ENCODE measurements around the gene RNF183.

RNF183 gene

DNA sequence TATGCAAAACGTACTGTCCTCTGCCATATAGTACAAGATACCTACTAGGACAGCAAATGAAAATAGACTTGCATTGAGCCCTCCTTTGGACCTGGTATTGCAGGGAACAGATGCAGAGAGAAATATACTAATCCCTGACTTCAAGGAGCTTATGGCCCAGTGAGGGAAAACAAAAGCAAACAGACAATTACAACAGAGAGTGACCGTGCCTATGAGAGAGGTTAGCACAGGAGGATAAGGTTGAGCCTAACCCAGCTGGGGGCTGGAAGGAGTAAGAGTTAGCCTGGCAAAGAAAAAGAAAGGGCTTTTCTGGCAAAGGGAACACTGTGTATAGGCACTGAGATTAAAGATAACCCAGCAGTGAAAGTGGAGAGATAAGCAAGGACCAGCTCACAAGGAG is 33.3 kb downstream of the RNF183 start:
- H3K9me3 ChIP-seq (replicated peaks; ENCODE audit: insufficient read depth, low read length): no peaks in the 10 kb centered on the region
- TF ChIP-seq, protein P1, sequence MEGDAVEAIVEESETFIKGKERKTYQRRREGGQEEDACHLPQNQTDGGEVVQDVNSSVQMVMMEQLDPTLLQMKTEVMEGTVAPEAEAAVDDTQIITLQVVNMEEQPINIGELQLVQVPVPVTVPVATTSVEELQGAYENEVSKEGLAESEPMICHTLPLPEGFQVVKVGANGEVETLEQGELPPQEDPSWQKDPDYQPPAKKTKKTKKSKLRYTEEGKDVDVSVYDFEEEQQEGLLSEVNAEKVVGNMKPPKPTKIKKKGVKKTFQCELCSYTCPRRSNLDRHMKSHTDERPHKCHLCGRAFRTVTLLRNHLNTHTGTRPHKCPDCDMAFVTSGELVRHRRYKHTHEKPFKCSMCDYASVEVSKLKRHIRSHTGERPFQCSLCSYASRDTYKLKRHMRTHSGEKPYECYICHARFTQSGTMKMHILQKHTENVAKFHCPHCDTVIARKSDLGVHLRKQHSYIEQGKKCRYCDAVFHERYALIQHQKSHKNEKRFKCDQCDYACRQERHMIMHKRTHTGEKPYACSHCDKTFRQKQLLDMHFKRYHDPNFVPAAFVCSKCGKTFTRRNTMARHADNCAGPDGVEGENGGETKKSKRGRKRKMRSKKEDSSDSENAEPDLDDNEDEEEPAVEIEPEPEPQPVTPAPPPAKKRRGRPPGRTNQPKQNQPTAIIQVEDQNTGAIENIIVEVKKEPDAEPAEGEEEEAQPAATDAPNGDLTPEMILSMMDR (IDR thresholded peaks at IDR 0.05; ENCODE audit: low read length): no peak
- TF ChIP-seq EZH2phosphoT487 (IDR thresholded peaks at IDR 0.05; ENCODE audit: low read length) (no peak), EZH2 (optimal IDR thresholded peaks at IDR 0.05; ENCODE audit: low read depth, low read length) (no peak)
- peaks cover 4% of the 10 kb centered on the region for H3F3A ChIP-seq (ENCODE audit: insufficient read depth, low read length)
- H3K9me2 ChIP-seq (replicated peaks; ENCODE audit: insufficient read depth, low read length): no peaks in the 10 kb centered on the region
- H2AFZ ChIP-seq (ENCODE audit: low read length): no peak overlapping the region
- H3K4me3 ChIP-seq (ENCODE audit: low read length): no peak overlapping the region
- no peak overlapping the region for H3K4me2 ChIP-seq (ENCODE audit: low read depth, low read length)
- H3K79me2 ChIP-seq (ENCODE audit: low read length): peaks cover 13% of the 10 kb centered on the region
- no peaks in the 10 kb centered on the region for H3K27me3 ChIP-seq (replicated peaks; ENCODE audit: insufficient read depth, low read length)
- DNase-seq: no peak
- 0 out of 2 replicates have a peak, but pooled peaks cover 4% of the 10 kb centered on the region for H3K36me3 ChIP-seq (replicated peaks; ENCODE audit: insufficient read depth, low read length)
- no peak overlapping the region for H3K27ac ChIP-seq (ENCODE audit: low read length)
- no peak overlapping the region for H3K9ac ChIP-seq (ENCODE audit: low read length)
- H3K4me1 ChIP-seq (ENCODE audit: low read length): peaks cover 6% of the 10 kb centered on the region; the same call in 1 of the 2 replicates
- H4K20me1 ChIP-seq (ENCODE audit: insufficient read depth, low read length): no peaks in the 10 kb centered on the region

DNA sequence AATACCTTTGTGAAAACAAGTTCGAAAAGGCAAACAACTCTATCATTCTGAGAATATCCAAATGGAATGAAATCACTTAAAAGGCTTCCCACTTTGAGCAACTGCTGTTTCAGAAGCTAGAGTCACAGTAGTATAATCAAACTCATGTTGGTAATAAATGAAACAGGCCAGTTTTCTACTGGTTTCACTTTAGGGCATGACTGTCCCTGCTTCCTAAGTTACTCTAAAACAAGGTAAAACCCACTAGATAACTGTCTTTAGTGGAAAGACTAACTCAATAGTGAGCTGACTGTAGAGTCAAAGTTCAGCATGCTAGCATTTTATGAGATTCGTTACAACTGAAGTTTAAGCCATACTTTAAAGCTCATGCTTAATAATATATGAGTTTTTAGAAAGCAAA is 33.8 kb downstream of the RNF183 start:
- H3K36me3 ChIP-seq (replicated peaks; ENCODE audit: insufficient read depth, low read length): 0 out of 2 replicates have a peak, but pooled peaks cover 4% of the 10 kb centered on the region
- no peak overlapping the region for H2AFZ ChIP-seq (ENCODE audit: low read length)
- H3K9me3 ChIP-seq (replicated peaks; ENCODE audit: insufficient read depth, low read length): no peaks in the 10 kb centered on the region
- no peaks in the 10 kb centered on the region for H3F3A ChIP-seq (ENCODE audit: insufficient read depth, low read length)
- TF ChIP-seq, protein P1 (IDR thresholded peaks at IDR 0.05; ENCODE audit: low read length): no peak
- no peak for TF ChIP-seq EZH2 (optimal IDR thresholded peaks at IDR 0.05; ENCODE audit: low read depth, low read length)
- TF ChIP-seq EZH2phosphoT487 (IDR thresholded peaks at IDR 0.05; ENCODE audit: low read length): no peak
- H3K4me2 ChIP-seq (ENCODE audit: low read depth, low read length): no peak overlapping the region
- H3K27me3 ChIP-seq (replicated peaks; ENCODE audit: insufficient read depth, low read length): no peaks in the 10 kb centered on the region
- H3K9me2 ChIP-seq (replicated peaks; ENCODE audit: insufficient read depth, low read length): no peaks in the 10 kb centered on the region
- H3K4me1 ChIP-seq (ENCODE audit: low read length): peaks cover 6% of the 10 kb centered on the region; the same call in 1 of the 2 replicates
- H3K79me2 ChIP-seq (ENCODE audit: low read length): peaks cover 8% of the 10 kb centered on the region
- H3K4me3 ChIP-seq (ENCODE audit: low read length): no peak overlapping the region
- H4K20me1 ChIP-seq (ENCODE audit: insufficient read depth, low read length): no peaks in the 10 kb centered on the region
- DNase-seq: no peak
- H3K27ac ChIP-seq (ENCODE audit: low read length): no peak overlapping the region
- no peak overlapping the region for H3K9ac ChIP-seq (ENCODE audit: low read length)

DNA sequence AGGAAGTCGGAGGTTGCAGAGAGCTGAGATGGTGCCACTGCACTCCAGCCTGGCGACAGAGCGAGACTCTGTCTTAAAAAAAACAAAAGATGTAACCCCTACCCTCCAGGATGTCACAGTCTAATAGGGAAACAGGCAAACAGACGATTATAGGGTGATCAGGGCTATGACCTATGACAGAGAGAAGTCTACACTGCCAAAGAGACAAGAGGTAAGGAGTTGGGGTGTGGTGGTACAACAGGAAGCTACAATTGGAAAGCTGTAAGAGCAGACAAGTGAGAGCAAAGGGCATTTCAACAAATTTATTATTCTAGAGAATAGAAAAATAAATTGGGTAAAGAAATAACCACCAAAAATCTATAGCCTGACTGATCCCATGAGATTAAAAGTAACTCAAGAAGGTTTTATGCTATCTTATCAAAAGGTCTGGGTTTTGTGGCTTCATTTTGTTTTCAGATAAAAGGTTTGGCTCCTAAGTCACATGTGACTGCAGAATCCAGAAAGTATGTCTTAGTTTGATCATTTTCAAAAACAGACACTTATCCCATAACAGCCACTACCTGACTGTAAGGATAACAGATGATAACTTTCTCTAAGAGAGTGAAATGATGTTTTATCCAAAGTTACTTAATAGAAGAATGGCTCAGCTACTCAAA is 35.1 kb downstream of the RNF183 start:
- DNase-seq: no peak
- Histone ChIP-seq H3K27ac (ENCODE audit: low read length) (no peak overlapping the region), H3K79me2 (ENCODE audit: low read length) (0 out of 2 replicates have a peak, but pooled peaks cover 3% of the 10 kb centered on the region), H3K9ac (ENCODE audit: low read length) (no peak overlapping the region), H3F3A (ENCODE audit: insufficient read depth, low read length) (no peaks in the 10 kb centered on the region), H3K9me2 (replicated peaks; ENCODE audit: insufficient read depth, low read length) (no peaks in the 10 kb centered on the region), H3K4me2 (ENCODE audit: low read depth, low read length) (no peak overlapping the region), H3K4me1 (ENCODE audit: low read length) (no peaks in the 10 kb centered on the region), H3K9me3 (replicated peaks; ENCODE audit: insufficient read depth, low read length) (no peaks in the 10 kb centered on the region), H3K4me3 (ENCODE audit: low read length) (no peak overlapping the region), H3K27me3 (replicated peaks; ENCODE audit: insufficient read depth, low read length) (no peaks in the 10 kb centered on the region), H4K20me1 (ENCODE audit: insufficient read depth, low read length) (no peaks in the 10 kb centered on the region), H3K36me3 (replicated peaks; ENCODE audit: insufficient read depth, low read length) (0 out of 2 replicates have a peak, but pooled peaks cover 4% of the 10 kb centered on the region), H2AFZ (ENCODE audit: low read length) (no peak overlapping the region)
- TF ChIP-seq, protein P1 (IDR thresholded peaks at IDR 0.05; ENCODE audit: low read length): no peak
- no peak for TF ChIP-seq EZH2 (optimal IDR thresholded peaks at IDR 0.05; ENCODE audit: low read depth, low read length)
- no peak for TF ChIP-seq EZH2phosphoT487 (IDR thresholded peaks at IDR 0.05; ENCODE audit: low read length)
